Gastrocnemius medialis (tissue), 4 donors: ENCODE measurements around the gene VSIG4. TPM values are rescaled to one million over a fixed set of nuclear protein-coding genes. Genes with fewer than 3 reads are reported as not detected.

ENCODE experiments used
- ATAC-seq, 2 donors: fragments of 150-250 bp; one replicate each; pipeline ENCODE4 v1.9.1; 2016
- DNase-seq, 2 donors: peaks; one replicate each; pipeline ENCODE4 v3.0.0-alpha.2; 2019
- H3K27ac ChIP-seq, 4 donors: fragments of 200-600 bp; sonication (generic); 1 replicate in 1 of 4; 2 replicates in 3 of 4; pipeline ENCODE4 v1.5.1; 2016 to 2018; ENCODE audit warnings: mild to moderate bottlenecking in 2 of 4, moderate library complexity in 1 of 4
- H3K27me3 ChIP-seq, 3 donors: fragments of 200-600 bp; sonication (generic) in 2 of 3; 1 replicate in 1 of 3; 2 replicates in 2 of 3; pipeline versions ENCODE4 v1.5.1 to v1.6.0; 2016 to 2019; ENCODE audit warnings: mild to moderate bottlenecking in 1 of 3, moderate library complexity in 1 of 3
- H3K36me3 ChIP-seq, 2 donors: fragments of 200-600 bp; sonication (generic) in 1 of 2; one replicate each; pipeline ENCODE4 v1.5.1; 2017 to 2018
- H3K4me1 ChIP-seq, 2 donors: fragments of 200-600 bp; sonication (generic) in 1 of 2; one replicate each; pipeline ENCODE4 v1.5.1; 2016 to 2017; ENCODE audit warnings: mild to moderate bottlenecking in 2 of 2
- H3K4me3 ChIP-seq, 4 donors: fragments of 200-600 bp; sonication (generic) in 3 of 4; 1 replicate in 1 of 4; 2 replicates in 3 of 4; pipeline ENCODE4 v1.5.1; 2016 to 2019; ENCODE audit warnings: mild to moderate bottlenecking in 2 of 4
- H3K9me3 ChIP-seq, 3 donors: fragments of 200-600 bp; sonication (generic) in 2 of 3; 1 replicate in 1 of 3; 2 replicates in 2 of 3; pipeline ENCODE4 v1.5.1; 2016 to 2019
- POLR2A ChIP-seq, 2 donors: fragments of 450-650 bp; IDR thresholded peaks; one replicate each; pipeline ENCODE4 v1.6.1; 2017; ENCODE audit warnings: antibody characterized with exemption in 2 of 2, mild to moderate bottlenecking in 2 of 2, moderate library complexity in 2 of 2
- in situ Hi-C, 4 donors: fragments of 200-750 bp; cut with MboI; loops; one replicate each; pipeline versions ENCODE4 v1.15.0 to v1.8.0; 2017; ENCODE audit warnings: low sequenced_read_pairs in 4 of 4
- intact Hi-C: fragments of 100-400 bp; cut with DNase I; formaldehyde crosslinking; loops from one replicate; pipeline ENCODE4 v1.15.1; 2023; ENCODE audit warnings: low total_unique reads
- total RNA-seq, 4 donors: library from RNA; depleted of rRNA; stranded (reverse); fragments of >200 nt; gene quantifications; one replicate each; pipeline versions ENCODE4 v1.1.0 to v1.2.3, GENCODE V29; 2016
- TF ChIP-seq, protein P1 (sequence below), 5 experiments: fragments of 450-650 bp in 3 of 5; fragments of 200-600 bp in 2 of 5; sonication (generic) in 2 of 5; IDR thresholded peaks in 4 of 5; conservative IDR thresholded peaks in 1 of 5; 1 replicate in 4 of 5; 2 replicates in 1 of 5; pipeline ENCODE4 v1.5.1; 2016 to 2019; ENCODE audit warnings: antibody characterized with exemption in 5 of 5, mild to moderate bottlenecking in 3 of 5, moderate library complexity in 3 of 5

Gene VSIG4
- total RNA-seq, 4 donors from 2014 or later, result 17.8 to 39.1 (median 28.4) TPM

- intact Hi-C loops (no loop called here), in situ Hi-C loops (no loop called here)
- ATAC-seq (no peak), DNase-seq (no peak)
- Histone ChIP-seq H3K27me3 (no peaks in the 10 kb centered on the region), H3K27ac (no peak overlapping the region), H3K36me3 (no peaks in the 10 kb centered on the region), H3K4me3 (no peak overlapping the region), H3K9me3 (no peaks in the 10 kb centered on the region), H3K4me1 (no peaks in the 10 kb centered on the region)
- TF ChIP-seq, protein P1, sequence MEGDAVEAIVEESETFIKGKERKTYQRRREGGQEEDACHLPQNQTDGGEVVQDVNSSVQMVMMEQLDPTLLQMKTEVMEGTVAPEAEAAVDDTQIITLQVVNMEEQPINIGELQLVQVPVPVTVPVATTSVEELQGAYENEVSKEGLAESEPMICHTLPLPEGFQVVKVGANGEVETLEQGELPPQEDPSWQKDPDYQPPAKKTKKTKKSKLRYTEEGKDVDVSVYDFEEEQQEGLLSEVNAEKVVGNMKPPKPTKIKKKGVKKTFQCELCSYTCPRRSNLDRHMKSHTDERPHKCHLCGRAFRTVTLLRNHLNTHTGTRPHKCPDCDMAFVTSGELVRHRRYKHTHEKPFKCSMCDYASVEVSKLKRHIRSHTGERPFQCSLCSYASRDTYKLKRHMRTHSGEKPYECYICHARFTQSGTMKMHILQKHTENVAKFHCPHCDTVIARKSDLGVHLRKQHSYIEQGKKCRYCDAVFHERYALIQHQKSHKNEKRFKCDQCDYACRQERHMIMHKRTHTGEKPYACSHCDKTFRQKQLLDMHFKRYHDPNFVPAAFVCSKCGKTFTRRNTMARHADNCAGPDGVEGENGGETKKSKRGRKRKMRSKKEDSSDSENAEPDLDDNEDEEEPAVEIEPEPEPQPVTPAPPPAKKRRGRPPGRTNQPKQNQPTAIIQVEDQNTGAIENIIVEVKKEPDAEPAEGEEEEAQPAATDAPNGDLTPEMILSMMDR (IDR thresholded peaks at IDR 0.05 in 4 of 5, conservative IDR thresholded peaks at IDR 0.05 in 1 of 5), result no peak
- no peak for TF ChIP-seq POLR2A (IDR thresholded peaks at IDR 0.05)
These were observed 9.2 kb downstream of the VSIG4 start for GRCh38 chrX:66030505-66031317.

GRCh38 chrX:66028936-66029335, 10.9 kb downstream of the VSIG4 start:
- in situ Hi-C loops (no loop called here), intact Hi-C loops (no loop called here)
- H3K27me3 ChIP-seq, result peaks cover 0 to 2% (median 0%) of the 10 kb centered on the region in 3 donors
- no peaks in the 10 kb centered on the region for H3K36me3 ChIP-seq
- H3K27ac ChIP-seq, result no peak overlapping the region
- ATAC-seq (no peak), DNase-seq (no peak)
- TF ChIP-seq POLR2A (IDR thresholded peaks at IDR 0.05), result no peak
- TF ChIP-seq, protein P1 (IDR thresholded peaks at IDR 0.05 in 4 of 5, conservative IDR thresholded peaks at IDR 0.05 in 1 of 5), result no peak
- no peak overlapping the region for H3K4me3 ChIP-seq
- H3K4me1 ChIP-seq, result no peaks in the 10 kb centered on the region
- H3K9me3 ChIP-seq, result no peaks in the 10 kb centered on the region

- intact Hi-C loops, result no loop called here
- H3K27me3 ChIP-seq, result peaks cover 0 to 2% (median 0%) of the 10 kb centered on the region in 3 donors
- H3K36me3 ChIP-seq, result no peaks in the 10 kb centered on the region
- no peaks in the 10 kb centered on the region for H3K4me1 ChIP-seq
- in situ Hi-C loops, result no loop called here
- H3K4me3 ChIP-seq, result no peak overlapping the region
- ATAC-seq (no peak), DNase-seq (no peak)
- no peaks in the 10 kb centered on the region for H3K9me3 ChIP-seq
- no peak overlapping the region for H3K27ac ChIP-seq
- TF ChIP-seq, protein P1 (IDR thresholded peaks at IDR 0.05 in 4 of 5, conservative IDR thresholded peaks at IDR 0.05 in 1 of 5), result no peak
- TF ChIP-seq POLR2A (IDR thresholded peaks at IDR 0.05), result no peak
These were observed 15.3 kb downstream of the VSIG4 start for GRCh38 chrX:66024570-66024969.

DNA sequence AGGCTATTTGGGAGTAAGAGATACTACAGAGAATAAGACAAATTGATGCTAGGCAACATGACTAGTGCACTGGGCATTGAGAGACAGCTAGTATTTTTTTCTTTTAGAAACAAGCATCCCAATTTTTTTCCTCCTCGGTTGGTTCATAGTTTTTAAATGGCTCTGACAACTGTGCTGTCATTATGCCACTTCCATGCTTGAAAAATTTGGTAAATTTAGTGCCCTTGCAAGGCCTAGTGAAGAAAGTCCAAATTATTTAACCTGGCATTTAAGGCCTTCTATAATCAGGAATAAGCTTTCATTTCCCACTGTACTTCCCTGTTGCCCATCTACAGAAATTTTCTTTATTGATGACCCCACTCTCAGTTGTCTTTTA, 15.8 kb downstream of the VSIG4 start:
- no peaks in the 10 kb centered on the region for H3K4me1 ChIP-seq
- H3K36me3 ChIP-seq, result no peaks in the 10 kb centered on the region
- intact Hi-C loops (no loop called here), in situ Hi-C loops (no loop called here)
- no peak overlapping the region for H3K27ac ChIP-seq
- ATAC-seq (no peak), DNase-seq (no peak)
- peaks cover 0 to 2% (median 0%) of the 10 kb centered on the region in 3 donors for H3K27me3 ChIP-seq
- TF ChIP-seq POLR2A (IDR thresholded peaks at IDR 0.05), result no peak
- TF ChIP-seq, protein P1 (IDR thresholded peaks at IDR 0.05 in 4 of 5, conservative IDR thresholded peaks at IDR 0.05 in 1 of 5), result no peak
- no peak overlapping the region for H3K4me3 ChIP-seq
- no peaks in the 10 kb centered on the region for H3K9me3 ChIP-seq
